Activated CD4-positive, alpha-beta T cell treated with anti-CD3 and anti-CD28 coated beads, Interleukin-2, amount 10 ng/mL, durations not matched to agents 24 days and 14 days (primary cell): ENCODE results near the gene MED16. TPM values are rescaled to one million over a fixed set of nuclear protein-coding genes. Genes with fewer than 3 reads are reported as not detected.
A peak's percentile ranks its signal among the peaks of the same experiment; 100 is the strongest.
"Not testable (repeated sequence)": the region's sequence is repeated elsewhere in the genome, so short reads cannot be mapped to it uniquely, and the experiment has no call there.

Source experiments
- DNase-seq: peaks from one replicate; pipeline ENCODE4 v3.0.0; 2022
- H3K27ac Mint-ChIP-seq: one replicate; pipeline ENCODE4 v1.8.0; 2022; ENCODE audit warnings: mild to moderate bottlenecking, mixed read lengths
- H3K27me3 Mint-ChIP-seq: one replicate; pipeline ENCODE4 v1.8.0; 2022; ENCODE audit warnings: mixed read lengths
- H3K36me3 Mint-ChIP-seq: one replicate; pipeline ENCODE4 v1.8.0; 2022; ENCODE audit warnings: low read depth, mild to moderate bottlenecking, mixed read lengths
- H3K4me1 Mint-ChIP-seq: one replicate; pipeline ENCODE4 v1.8.0; 2021; ENCODE audit warnings: mixed read lengths
- H3K4me3 Mint-ChIP-seq: one replicate; pipeline ENCODE4 v1.8.0; 2022; ENCODE audit warnings: mild to moderate bottlenecking, moderate library complexity, mixed read lengths
- H3K9me3 Mint-ChIP-seq: one replicate; pipeline ENCODE4 v1.8.0; 2021; ENCODE audit warnings: mixed read lengths
- intact Hi-C: fragments of 100-400 bp; cut with micrococcal nuclease; formaldehyde crosslinking; loops from one replicate; pipeline ENCODE4 v1.15.1; 2023
- total RNA-seq: library from RNA; stranded (reverse); gene quantifications from 2 replicates; pipeline ENCODE4 v1.2.3, GENCODE V29; 2022

Gene MED16
- total RNA-seq, 1 donor from 2014 or later: 58.1 TPM

GRCh38 chr19:858284-858683 is 34.7 kb downstream of the MED16 start:
- Mint-ChIP-seq H3K9me3 (no peaks in the 10 kb centered on the region), H3K36me3 (no peaks in the 10 kb centered on the region), H3K27me3 (peaks cover 14% of the 10 kb centered on the region), H3K4me3 (no peak overlapping the region), H3K27ac (no peak overlapping the region), H3K4me1 (peaks cover 4% of the 10 kb centered on the region)
- DNase-seq: no peak
- intact Hi-C loops: no loop called here

GRCh38 chr19:855566-856120 is 37.3 kb downstream of the MED16 start:
- no peaks in the 10 kb centered on the region for H3K4me1 Mint-ChIP-seq
- H3K36me3 Mint-ChIP-seq: no peaks in the 10 kb centered on the region
- peaks cover 15% of the 10 kb centered on the region for H3K27me3 Mint-ChIP-seq
- H3K4me3 Mint-ChIP-seq: no peak overlapping the region
- H3K9me3 Mint-ChIP-seq: no peaks in the 10 kb centered on the region
- no peak for DNase-seq
- intact Hi-C loops: no loop called here
- H3K27ac Mint-ChIP-seq: no peak overlapping the region

- Mint-ChIP-seq H3K36me3 (no peaks in the 10 kb centered on the region), H3K4me3 (no peak overlapping the region), H3K27ac (no peak overlapping the region), H3K4me1 (no peaks in the 10 kb centered on the region), H3K27me3 (peaks cover 15% of the 10 kb centered on the region), H3K9me3 (no peaks in the 10 kb centered on the region)
- DNase-seq: no peak
- intact Hi-C loops: no loop called here
Observed at GRCh38 chr19:855142-855541, 37.8 kb downstream of the MED16 start.

GRCh38 chr19:854549-854948 is 38.4 kb downstream of the MED16 start:
- no peak overlapping the region for H3K4me3 Mint-ChIP-seq
- no peaks in the 10 kb centered on the region for H3K4me1 Mint-ChIP-seq
- no peaks in the 10 kb centered on the region for H3K36me3 Mint-ChIP-seq

GRCh38 chr19:853614-854220 is 39.3 kb downstream of the MED16 start:
- H3K4me1 Mint-ChIP-seq, H3K27ac Mint-ChIP-seq, DNase-seq, H3K4me3 Mint-ChIP-seq, H3K9me3 Mint-ChIP-seq, intact Hi-C loops, H3K36me3 Mint-ChIP-seq: not testable (repeated sequence)
- peaks cover 13% of the 10 kb centered on the region for H3K27me3 Mint-ChIP-seq

More at GRCh38 chr19:854549-854948, 38.4 kb downstream of the MED16 start:
- Mint-ChIP-seq H3K9me3 (no peaks in the 10 kb centered on the region), H3K27ac (no peak overlapping the region), H3K27me3 (peaks cover 14% of the 10 kb centered on the region)
- intact Hi-C loops: no loop called here
- no peak for DNase-seq

GRCh38 chr19:853014-853585 is 39.9 kb downstream of the MED16 start:
- Mint-ChIP-seq H3K4me3 (no peak overlapping the region), H3K4me1 (no peaks in the 10 kb centered on the region), H3K9me3 (no peaks in the 10 kb centered on the region), H3K36me3 (no peaks in the 10 kb centered on the region), H3K27me3 (peaks cover 10% of the 10 kb centered on the region), H3K27ac (no peak overlapping the region)
- DNase-seq: no peak
- intact Hi-C loops: no loop called here

- Mint-ChIP-seq H3K4me1 (no peaks in the 10 kb centered on the region), H3K36me3 (no peaks in the 10 kb centered on the region), H3K4me3 (no peak within 1 kb of the TSS), H3K9me3 (no peaks in the 10 kb centered on the region), H3K27ac (no peak within 1 kb of the TSS), H3K27me3 (peaks cover 10% of the 10 kb centered on the region)
- no peak for DNase-seq
- intact Hi-C loops: no loop called here
Observed at GRCh38 chr19:852136-853013, 40.6 kb downstream of the MED16 start, which contains the start of gene ELANE. Gene ELANE (plus strand): TSS chr19:852303. CDS start chr19:852329, 26 bp downstream.

- intact Hi-C loops: no loop called here
- Mint-ChIP-seq H3K4me3 (no peak overlapping the region), H3K36me3 (no peaks in the 10 kb centered on the region), H3K27me3 (peaks cover 12% of the 10 kb centered on the region), H3K4me1 (peaks cover 3% of the 10 kb centered on the region), H3K9me3 (no peaks in the 10 kb centered on the region), H3K27ac (no peak overlapping the region)
- DNase-seq: no peak
Observed at GRCh38 chr19:850979-851335, 42.0 kb downstream of the MED16 start.

GRCh38 chr19:850221-850978 is 42.6 kb downstream of the MED16 start:
- Mint-ChIP-seq H3K9me3 (no peaks in the 10 kb centered on the region), H3K36me3 (no peaks in the 10 kb centered on the region), H3K4me1 (peaks cover 3% of the 10 kb centered on the region), H3K4me3 (no peak overlapping the region), H3K27me3 (peaks cover 16% of the 10 kb centered on the region), H3K27ac (no peak overlapping the region)
- no peak for DNase-seq
- intact Hi-C loops: no loop called here

GRCh38 chr19:849195-849594 is 43.8 kb downstream of the MED16 start:
- not testable (repeated sequence) for H3K9me3 Mint-ChIP-seq, DNase-seq
- peaks cover 19% of the 10 kb centered on the region for H3K27me3 Mint-ChIP-seq

GRCh38 chr19:848386-848921 is 44.5 kb downstream of the MED16 start:
- Mint-ChIP-seq H3K36me3 (no peaks in the 10 kb centered on the region), H3K9me3 (no peaks in the 10 kb centered on the region), H3K27me3 (peaks cover 18% of the 10 kb centered on the region), H3K27ac (no peak overlapping the region), H3K4me3 (no peak overlapping the region), H3K4me1 (peaks cover 3% of the 10 kb centered on the region)
- no peak for DNase-seq
- intact Hi-C loops: no loop called here

More at GRCh38 chr19:849195-849594, 43.8 kb downstream of the MED16 start:
- H3K36me3 Mint-ChIP-seq, H3K27ac Mint-ChIP-seq, H3K4me1 Mint-ChIP-seq, H3K4me3 Mint-ChIP-seq, intact Hi-C loops: not testable (repeated sequence)

GRCh38 chr19:845707-846521 is 47.1 kb downstream of the MED16 start:
- Mint-ChIP-seq H3K36me3 (no peaks in the 10 kb centered on the region), H3K27ac (no peak overlapping the region), H3K27me3 (peaks cover 23% of the 10 kb centered on the region), H3K9me3 (no peaks in the 10 kb centered on the region), H3K4me3 (no peak overlapping the region), H3K4me1 (peaks cover 3% of the 10 kb centered on the region)
- DNase-seq: no peak
- intact Hi-C loops: no loop called here

GRCh38 chr19:844546-844971 is 48.4 kb downstream of the MED16 start:
- no peaks in the 10 kb centered on the region for H3K36me3 Mint-ChIP-seq
- DNase-seq: no peak
- H3K27ac Mint-ChIP-seq: peak overlapping the region; percentile 58
- H3K4me1 Mint-ChIP-seq: peaks cover 3% of the 10 kb centered on the region
- peaks cover 20% of the 10 kb centered on the region for H3K27me3 Mint-ChIP-seq
- no peaks in the 10 kb centered on the region for H3K9me3 Mint-ChIP-seq
- no peak overlapping the region for H3K4me3 Mint-ChIP-seq
- intact Hi-C loops: no loop called here
